ENCODE results near the gene NTN5. TPM values are rescaled to one million over a fixed set of nuclear protein-coding genes. Genes with fewer than 3 reads are reported as not detected.

Gene NTN5
- total and polyA plus RNA-seq, 9 of the 15 experiments (the other 6 are each of a cell fraction or from before 2014, with no cell fraction given): not detected

- TF ChIP-seq E2F1 (CRISPR knock-in tag; IDR thresholded peaks at IDR 0.05) (no peak), ZNF384 (IDR thresholded peaks at IDR 0.05; ENCODE audit: low read depth, low read length) (0 out of 2 replicates have a peak, but pooled peaks have one; percentile 5), PHF8 (IDR thresholded peaks at IDR 0.05; ENCODE audit: borderline replicate concordance, low read length) (no peak), ZNF121 (CRISPR knock-in tag; conservative IDR thresholded peaks at IDR 0.05) (peak; percentile 94), ZBTB1 (CRISPR knock-in tag; IDR thresholded peaks at IDR 0.05; ENCODE audit: borderline replicate concordance, low read depth) (no peak), TAL1 (IDR thresholded peaks at IDR 0.05) (no peak), CBX2 (IDR thresholded peaks at IDR 0.05; ENCODE audit: insufficient read depth, low read length, poor library complexity, severe bottlenecking) (no peak), NELFE (IDR thresholded peaks at IDR 0.05; ENCODE audit: insufficient read depth, insufficient read length) (no peak), SMAD1 (IDR thresholded peaks at IDR 0.05; ENCODE audit: low read depth, low read length, partially characterized antibody) (no peak), ZNF398 (CRISPR knock-in tag; IDR thresholded peaks at IDR 0.05) (no peak), ARID4B (CRISPR knock-in tag; IDR thresholded peaks at IDR 0.05) (no peak), BCOR (IDR thresholded peaks at IDR 0.05) (peak; percentile 84), CREM (IDR thresholded peaks at IDR 0.05; ENCODE audit: low read depth) (peak; percentile 31; the same call in 1 of the 2 replicates), ID3 (CRISPR knock-in tag; IDR thresholded peaks at IDR 0.05) (no peak), ID3 (tag; IDR thresholded peaks at IDR 0.05) (no peak), RBBP5 (IDR thresholded peaks at IDR 0.05; ENCODE audit: borderline replicate concordance, insufficient read depth, low read length, poor library complexity, severe bottlenecking) (no peak), ZNF134 (CRISPR knock-in tag; conservative IDR thresholded peaks at IDR 0.05) (no peak), NEUROD1 (IDR thresholded peaks at IDR 0.05; ENCODE audit: borderline replicate concordance, low read depth, low read length, partially characterized antibody) (no peak), CBFA2T3 (IDR thresholded peaks at IDR 0.05) (0 out of 2 replicates have a peak, but pooled peaks have one; percentile 8)
These were observed 21.7 kb downstream of the NTN5 start (continued) for GRCh38 chr19:48650974-48651682.
